Measurements from ENCODE around the gene TTC19.
"Not testable (repeated sequence)": the region's sequence is repeated elsewhere in the genome, so short reads cannot be mapped to it uniquely, and the experiment has no call there.

The TTC19 gene

GRCh38 chr17:16033729-16034349 is 34.2 kb downstream of the TTC19 start:
- no peak for DNase-seq

GRCh38 chr17:16036261-16036660 is 36.6 kb downstream of the TTC19 start:
- no peak for DNase-seq

DNA sequence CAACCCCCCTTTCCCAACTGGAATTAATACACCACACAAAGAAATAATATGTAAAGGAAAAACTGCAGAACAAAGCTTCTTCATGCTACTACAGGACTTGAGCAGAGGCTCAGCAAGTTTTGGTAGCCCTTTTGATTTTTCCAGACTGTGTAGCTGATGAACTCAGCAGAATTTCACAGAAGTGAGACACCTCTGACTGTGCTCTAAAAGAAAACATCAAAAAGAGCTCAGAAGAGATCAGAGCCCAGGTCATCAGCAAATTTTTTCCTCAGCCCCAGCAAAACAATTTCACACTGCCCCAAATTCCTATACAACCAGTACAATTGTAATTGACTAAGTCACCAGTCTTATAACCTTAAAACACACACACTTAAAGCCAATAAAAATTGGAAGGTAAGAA is 38.0 kb downstream of the TTC19 start:
- no peak for DNase-seq

- no peak for DNase-seq
Measured at GRCh38 chr17:16040710-16041251, 41.2 kb downstream of the TTC19 start.

DNA sequence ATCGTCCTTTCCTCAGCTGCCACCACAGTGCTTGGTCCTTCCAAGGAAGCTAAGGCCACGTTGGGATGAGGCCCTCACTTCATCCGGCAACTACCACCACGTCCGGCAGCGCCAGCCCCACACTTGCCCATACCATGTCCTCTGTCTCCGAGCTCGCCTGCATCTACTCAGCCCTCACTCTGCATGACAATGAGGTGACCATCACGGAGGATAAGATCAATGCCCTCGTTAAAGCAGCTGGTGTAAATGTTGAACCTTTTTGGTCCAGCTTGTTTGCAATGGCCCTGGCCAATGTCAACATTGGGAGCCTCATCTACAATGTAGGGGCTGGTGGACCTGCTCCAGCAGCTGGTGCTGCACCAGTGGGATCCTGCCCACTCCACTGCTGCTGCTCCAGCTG is 44.9 kb downstream of the TTC19 start:
- DNase-seq: no peak

- no peak for DNase-seq
Measured at GRCh38 chr17:16046966-16047365, 47.3 kb downstream of the TTC19 start.

GRCh38 chr17:16048811-16049449 is 49.3 kb downstream of the TTC19 start:
- DNase-seq: no peak

GRCh38 chr17:16050844-16051243 is 51.2 kb downstream of the TTC19 start:
- no peak for DNase-seq

DNA sequence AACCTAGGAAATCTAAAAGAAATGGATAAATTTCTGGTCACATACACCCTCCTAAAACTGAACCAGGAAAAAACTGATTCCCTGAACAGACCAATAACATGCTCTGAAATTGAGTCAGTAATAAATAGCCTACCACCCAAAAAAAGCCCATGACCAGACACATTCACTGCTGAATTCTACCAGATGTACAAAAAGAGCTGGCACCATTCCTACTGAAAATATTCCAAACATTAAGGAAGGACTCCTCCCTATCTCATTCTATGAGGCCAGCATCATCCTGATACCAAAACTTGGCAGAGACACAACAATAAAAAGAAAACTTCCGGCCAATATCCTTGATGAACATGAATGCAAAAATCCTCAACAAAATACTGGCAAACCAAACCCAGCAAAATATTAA is 52.9 kb downstream of the TTC19 start:
- DNase-seq: no peak

DNA sequence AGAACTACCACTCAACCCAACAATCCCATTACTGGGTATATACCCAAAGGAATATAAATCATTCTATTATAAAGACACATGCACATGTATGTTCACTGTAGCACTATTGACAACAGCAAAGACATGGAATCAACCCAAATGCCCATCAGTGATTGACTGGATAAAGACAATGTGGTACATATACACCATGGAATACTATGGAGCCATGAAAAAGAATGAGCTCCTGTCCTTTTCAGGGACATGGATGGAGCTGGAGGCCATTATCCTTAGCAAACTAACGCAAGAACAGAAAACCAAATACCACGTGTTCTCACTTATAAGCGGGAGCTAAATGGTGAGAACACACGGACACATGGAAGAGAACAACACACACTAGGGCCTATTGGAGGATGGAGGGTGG is 55.5 kb downstream of the TTC19 start:
- DNase-seq: not testable (repeated sequence)

DNA sequence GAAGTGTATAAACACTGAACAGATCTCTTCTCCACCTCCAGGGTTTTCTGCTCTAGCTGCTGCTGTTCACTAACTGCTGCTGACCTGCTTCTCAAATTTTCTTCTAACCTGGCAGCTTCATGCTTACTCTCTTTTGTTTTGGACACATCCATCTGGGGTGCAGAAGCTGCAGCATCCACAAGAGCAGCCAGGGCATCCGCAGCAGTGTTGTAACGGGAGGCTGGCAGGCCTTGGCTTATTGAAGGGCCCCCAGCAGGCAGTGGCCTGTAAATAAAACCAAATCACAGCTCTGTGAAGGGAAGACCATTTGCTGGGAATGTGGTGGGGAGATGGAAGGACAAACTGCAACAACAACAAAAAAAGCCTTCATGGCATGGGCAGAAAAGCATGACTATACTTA is 62.0 kb downstream of the TTC19 start:
- no peak for DNase-seq

DNA sequence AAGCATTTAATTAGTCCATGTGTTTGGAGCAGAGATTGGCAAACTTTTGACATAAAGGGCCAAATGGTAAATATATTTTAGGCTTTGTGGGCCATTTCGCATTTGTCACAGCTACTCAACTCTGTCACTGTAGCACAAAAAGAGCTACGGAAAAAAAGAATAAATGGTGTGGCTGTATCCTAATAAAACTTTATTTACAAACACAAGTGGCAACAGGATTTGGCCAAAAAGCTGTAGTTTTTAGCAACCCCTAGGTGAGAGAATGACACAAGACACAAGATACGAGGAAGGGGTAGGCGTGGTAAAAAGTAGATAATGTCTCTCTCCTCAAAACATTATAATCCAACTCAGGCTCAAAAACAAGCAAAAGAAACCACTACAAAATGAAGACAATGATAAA is 66.5 kb downstream of the TTC19 start:
- DNase-seq: no peak

GRCh38 chr17:16068323-16068722 is 68.7 kb downstream of the TTC19 start:
- no peak for DNase-seq

DNA sequence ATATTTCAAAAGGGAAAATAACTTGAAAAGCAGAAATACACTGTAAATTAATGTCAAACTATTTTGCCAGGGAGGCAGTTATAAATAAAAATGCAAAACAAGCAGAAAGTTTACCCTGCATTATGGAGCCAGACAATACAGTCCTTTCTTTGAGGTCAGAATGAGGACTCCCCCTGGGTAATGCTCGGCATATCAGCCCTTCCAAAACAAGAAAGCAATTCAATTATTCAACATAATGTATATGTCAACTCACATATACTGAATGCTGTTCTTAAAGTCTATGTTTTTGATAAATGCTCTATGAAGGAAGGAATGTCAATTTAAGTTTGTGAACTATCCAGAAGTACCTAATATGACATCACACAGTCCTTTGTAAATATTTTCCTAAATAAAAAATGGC is 72.4 kb downstream of the TTC19 start:
- no peak for DNase-seq

- DNase-seq: no peak
Measured at GRCh38 chr17:16073845-16074244, 74.2 kb downstream of the TTC19 start.

- DNase-seq: no peak
Measured at GRCh38 chr17:16074423-16074822, 74.8 kb downstream of the TTC19 start.

DNA sequence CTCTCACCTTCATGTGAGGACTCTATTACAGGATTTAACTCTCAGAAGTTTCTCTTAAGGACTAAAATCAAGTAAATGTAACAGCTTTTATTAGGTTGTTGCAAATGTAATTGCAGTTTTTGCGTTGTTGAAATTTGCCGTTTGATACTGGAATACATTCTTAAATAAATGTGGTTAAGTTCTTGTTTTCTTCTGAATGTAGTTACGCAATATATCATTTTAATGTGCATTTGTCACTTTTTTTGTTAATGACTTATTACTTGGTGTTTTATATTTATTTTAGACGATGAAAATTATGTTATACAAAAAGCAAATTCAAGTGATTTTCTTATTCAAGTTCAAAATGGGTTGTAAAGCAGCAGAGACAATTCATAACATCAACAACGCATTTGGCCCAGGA is 76.3 kb downstream of the TTC19 start:
- DNase-seq: no peak
